HepG2 (cell line): ENCODE data around the gene DCTN2. TPM values are rescaled to one million over a fixed set of nuclear protein-coding genes. Genes with fewer than 3 reads are reported as not detected.

ENCODE experiments used
- BORCS8-MEF2B ChIP-seq: sonication (generic); formaldehyde crosslinking; IDR thresholded peaks from 2 replicates; pipeline ENCODE4 v1.8.0; 2022; ENCODE audit warnings: mild to moderate bottlenecking, missing genetic modification reagents
- FOXA3 ChIP-seq: IDR thresholded peaks from 2 replicates; pipeline ENCODE4 v1.6.1; 2016; ENCODE audit warnings: missing genetic modification reagents, missing compliant biosample characterization
- HIVEP1 ChIP-seq: sonication (generic); formaldehyde crosslinking; IDR thresholded peaks from 2 replicates; pipeline ENCODE4 v1.4.0; 2020; ENCODE audit warnings: mild to moderate bottlenecking, missing genetic modification reagents
- HMGA1 ChIP-seq: sonication (generic); formaldehyde crosslinking; conservative IDR thresholded peaks from 2 replicates; pipeline ENCODE4 v1.4.0; 2020; ENCODE audit warnings: missing genetic modification reagents
- MTF2 ChIP-seq: sonication (generic); formaldehyde crosslinking; IDR thresholded peaks from 2 replicates; pipeline ENCODE4 v1.5.0; 2020; ENCODE audit warnings: missing genetic modification reagents, borderline replicate concordance
- NRL ChIP-seq: sonication (generic); formaldehyde crosslinking; IDR thresholded peaks from 2 replicates; pipeline ENCODE4 v1.5.0; 2020; ENCODE audit warnings: missing genetic modification reagents, mild to moderate bottlenecking, moderate library complexity, borderline replicate concordance
- POLR2A ChIP-seq, 2 experiments: IDR thresholded peaks; 2 replicates each; pipeline ENCODE4 v1.6.1; 2011; ENCODE audit warnings: low read depth in 2 of 2, low read length in 2 of 2, mild to moderate bottlenecking in 1 of 2, moderate library complexity in 1 of 2; ENCODE audit not compliant: insufficient read depth in 1 of 2
- SIN3A ChIP-seq: IDR thresholded peaks from 2 replicates; pipeline ENCODE4 v1.6.1; 2011; ENCODE audit warnings: low read depth, mild to moderate bottlenecking, control low read depth, low read length, borderline replicate concordance
- SRY ChIP-seq: sonication (generic); formaldehyde crosslinking; IDR thresholded peaks from 2 replicates; pipeline ENCODE4 v1.8.0; 2022; ENCODE audit warnings: mild to moderate bottlenecking, missing genetic modification reagents
- TAF1 ChIP-seq: sonication (generic); formaldehyde crosslinking; IDR thresholded peaks from 2 replicates; pipeline ENCODE4 v1.4.0; 2020; ENCODE audit warnings: missing genetic modification reagents
- TCF12 ChIP-seq, 2 experiments: fragments of 450-650 bp in 1 of 2; sonication (generic) in 1 of 2; formaldehyde crosslinking in 1 of 2; IDR thresholded peaks; 2 replicates each; pipeline versions ENCODE4 v1.6.1 to v1.8.0; 2017 to 2022; ENCODE audit warnings: antibody characterized with exemption in 1 of 2, mild to moderate bottlenecking in 1 of 2, missing genetic modification reagents in 1 of 2, moderate library complexity in 1 of 2
- ZNF205 ChIP-seq: IDR thresholded peaks from 2 replicates; pipeline ENCODE4 v1.6.1; 2018; ENCODE audit warnings: missing biosample characterization, missing genetic modification reagents
- ZNF607 ChIP-seq: sonication (generic); formaldehyde crosslinking; IDR thresholded peaks from 2 replicates; pipeline ENCODE4 v1.5.1; 2020; ENCODE audit warnings: missing genetic modification reagents, mild to moderate bottlenecking, borderline replicate concordance
- polyA plus RNA-seq, 8 experiments: library from polyadenylated mRNA; depleted of rRNA in 3 of 8; stranded (reverse) in 7 of 8; unstranded in 1 of 8; fragments of >200 nt; fragmentation: Illumina TruSeq in 4 of 8; extraction: Trizol in 4 of 8; gene quantifications; 2 replicates each; pipeline versions ENCODE4 v1.2.1 to v1.2.3, GENCODE V29; 2011 to 2016; ENCODE audit warnings: low read depth in 4 of 8, missing spikeins in 1 of 8, mixed read lengths in 1 of 8; ENCODE audit not compliant: insufficient read depth in 1 of 8
- total RNA-seq, 5 experiments: library from RNA; depleted of rRNA; stranded (reverse); fragments of >200 nt; fragmentation: Illumina TruSeq; extraction: Trizol; gene quantifications; 2 replicates each; pipeline ENCODE4 v1.2.3, GENCODE V29; 2016; ENCODE audit warnings: low read depth in 1 of 5
- TF ChIP-seq, protein P1 (sequence below): sonication (generic); formaldehyde crosslinking; IDR thresholded peaks from 2 replicates; pipeline ENCODE4 v1.5.0; 2020; ENCODE audit warnings: mild to moderate bottlenecking, missing genetic modification reagents, borderline replicate concordance
- TF ChIP-seq, protein P2 (sequence below): sonication (generic); formaldehyde crosslinking; IDR thresholded peaks from 2 replicates; pipeline ENCODE4 v1.8.0; 2022; ENCODE audit warnings: mild to moderate bottlenecking, missing genetic modification reagents; ENCODE audit not compliant: insufficient replicate concordance
- TF ChIP-seq, protein P3 (sequence below): sonication (generic); formaldehyde crosslinking; conservative IDR thresholded peaks from 2 replicates; pipeline ENCODE4 v1.4.0; 2020; ENCODE audit warnings: missing genetic modification reagents

Gene DCTN2
- total and polyA plus RNA-seq, 2 of the 13 experiments (the other 11 are each of a cell fraction or from before 2014, with no cell fraction given): 72.0 to 77.4 TPM

DNA sequence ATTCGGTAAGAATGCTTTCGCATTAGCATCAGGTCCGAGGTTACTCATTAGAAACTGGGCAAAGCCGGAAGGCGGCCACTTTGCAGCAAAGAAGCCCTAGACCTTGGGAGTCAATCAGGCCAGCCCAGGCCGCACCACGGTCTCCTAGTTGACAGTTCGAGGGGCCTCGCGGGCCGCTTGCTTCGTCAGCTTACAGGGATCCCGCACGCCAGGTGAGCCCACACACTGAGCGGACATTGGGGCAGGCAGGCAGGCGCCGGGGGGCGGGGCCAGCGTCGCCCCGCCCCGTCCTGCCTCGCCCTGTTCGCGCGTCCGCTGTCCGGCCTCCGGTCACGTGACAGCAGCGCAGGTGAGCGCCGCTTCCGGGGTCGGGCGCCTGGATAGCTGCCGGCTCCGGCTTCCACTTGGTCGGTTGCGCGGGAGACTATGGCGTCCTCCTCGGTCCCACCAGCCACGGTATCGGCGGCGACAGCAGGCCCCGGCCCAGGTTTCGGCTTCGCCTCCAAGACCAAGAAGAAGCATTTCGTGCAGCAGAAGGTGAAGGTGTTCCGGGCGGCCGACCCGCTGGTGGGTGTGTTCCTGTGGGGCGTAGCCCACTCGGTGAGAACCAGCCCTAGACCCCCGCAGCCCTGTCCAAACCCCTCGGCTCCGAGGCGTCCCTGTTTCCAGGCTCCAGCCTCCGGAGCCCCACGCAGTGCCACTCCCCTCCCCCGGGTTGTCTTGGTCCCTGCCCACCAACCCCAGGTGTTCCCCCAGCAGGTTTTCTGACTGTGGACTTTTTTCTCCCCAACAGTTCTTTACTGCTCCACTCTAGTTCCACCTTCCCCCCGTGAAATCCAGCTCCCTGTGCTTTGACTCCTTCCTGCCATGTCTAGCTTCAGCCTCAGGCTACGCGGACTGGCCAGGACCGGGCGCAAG, 44.1 kb upstream of the DCTN2 start, which contains the start of gene PIP4K2C (continued):
- TF ChIP-seq, protein P1, sequence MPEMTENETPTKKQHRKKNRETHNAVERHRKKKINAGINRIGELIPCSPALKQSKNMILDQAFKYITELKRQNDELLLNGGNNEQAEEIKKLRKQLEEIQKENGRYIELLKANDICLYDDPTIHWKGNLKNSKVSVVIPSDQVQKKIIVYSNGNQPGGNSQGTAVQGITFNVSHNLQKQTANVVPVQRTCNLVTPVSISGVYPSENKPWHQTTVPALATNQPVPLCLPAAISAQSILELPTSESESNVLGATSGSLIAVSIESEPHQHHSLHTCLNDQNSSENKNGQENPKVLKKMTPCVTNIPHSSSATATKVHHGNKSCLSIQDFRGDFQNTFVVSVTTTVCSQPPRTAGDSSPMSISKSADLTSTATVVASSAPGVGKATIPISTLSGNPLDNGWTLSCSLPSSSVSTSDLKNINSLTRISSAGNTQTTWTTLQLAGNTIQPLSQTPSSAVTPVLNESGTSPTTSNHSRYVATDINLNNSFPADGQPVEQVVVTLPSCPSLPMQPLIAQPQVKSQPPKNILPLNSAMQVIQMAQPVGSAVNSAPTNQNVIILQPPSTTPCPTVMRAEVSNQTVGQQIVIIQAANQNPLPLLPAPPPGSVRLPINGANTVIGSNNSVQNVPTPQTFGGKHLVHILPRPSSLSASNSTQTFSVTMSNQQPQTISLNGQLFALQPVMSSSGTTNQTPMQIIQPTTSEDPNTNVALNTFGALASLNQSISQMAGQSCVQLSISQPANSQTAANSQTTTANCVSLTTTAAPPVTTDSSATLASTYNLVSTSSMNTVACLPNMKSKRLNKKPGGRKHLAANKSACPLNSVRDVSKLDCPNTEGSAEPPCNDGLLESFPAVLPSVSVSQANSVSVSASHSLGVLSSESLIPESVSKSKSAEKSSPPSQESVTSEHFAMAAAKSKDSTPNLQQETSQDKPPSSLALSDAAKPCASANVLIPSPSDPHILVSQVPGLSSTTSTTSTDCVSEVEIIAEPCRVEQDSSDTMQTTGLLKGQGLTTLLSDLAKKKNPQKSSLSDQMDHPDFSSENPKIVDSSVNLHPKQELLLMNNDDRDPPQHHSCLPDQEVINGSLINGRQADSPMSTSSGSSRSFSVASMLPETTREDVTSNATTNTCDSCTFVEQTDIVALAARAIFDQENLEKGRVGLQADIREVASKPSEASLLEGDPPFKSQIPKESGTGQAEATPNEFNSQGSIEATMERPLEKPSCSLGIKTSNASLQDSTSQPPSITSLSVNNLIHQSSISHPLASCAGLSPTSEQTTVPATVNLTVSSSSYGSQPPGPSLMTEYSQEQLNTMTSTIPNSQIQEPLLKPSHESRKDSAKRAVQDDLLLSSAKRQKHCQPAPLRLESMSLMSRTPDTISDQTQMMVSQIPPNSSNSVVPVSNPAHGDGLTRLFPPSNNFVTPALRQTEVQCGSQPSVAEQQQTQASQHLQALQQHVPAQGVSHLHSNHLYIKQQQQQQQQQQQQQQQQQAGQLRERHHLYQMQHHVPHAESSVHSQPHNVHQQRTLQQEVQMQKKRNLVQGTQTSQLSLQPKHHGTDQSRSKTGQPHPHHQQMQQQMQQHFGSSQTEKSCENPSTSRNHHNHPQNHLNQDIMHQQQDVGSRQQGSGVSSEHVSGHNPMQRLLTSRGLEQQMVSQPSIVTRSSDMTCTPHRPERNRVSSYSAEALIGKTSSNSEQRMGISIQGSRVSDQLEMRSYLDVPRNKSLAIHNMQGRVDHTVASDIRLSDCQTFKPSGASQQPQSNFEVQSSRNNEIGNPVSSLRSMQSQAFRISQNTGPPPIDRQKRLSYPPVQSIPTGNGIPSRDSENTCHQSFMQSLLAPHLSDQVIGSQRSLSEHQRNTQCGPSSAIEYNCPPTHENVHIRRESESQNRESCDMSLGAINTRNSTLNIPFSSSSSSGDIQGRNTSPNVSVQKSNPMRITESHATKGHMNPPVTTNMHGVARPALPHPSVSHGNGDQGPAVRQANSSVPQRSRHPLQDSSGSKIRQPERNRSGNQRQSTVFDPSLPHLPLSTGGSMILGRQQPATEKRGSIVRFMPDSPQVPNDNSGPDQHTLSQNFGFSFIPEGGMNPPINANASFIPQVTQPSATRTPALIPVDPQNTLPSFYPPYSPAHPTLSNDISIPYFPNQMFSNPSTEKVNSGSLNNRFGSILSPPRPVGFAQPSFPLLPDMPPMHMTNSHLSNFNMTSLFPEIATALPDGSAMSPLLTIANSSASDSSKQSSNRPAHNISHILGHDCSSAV (CRISPR knock-in tag): 0 out of 2 replicates have a peak, but pooled peaks have one; percentile 63
- TF ChIP-seq NRL (CRISPR knock-in tag) (peak; percentile 58; the same call in 1 of the 2 replicates), BORCS8-MEF2B (CRISPR knock-in tag) (no peak), ZNF205 (CRISPR knock-in tag) (peak; percentile 32; the same call in 1 of the 2 replicates), SIN3A (peak; percentile 89), ZNF607 (CRISPR knock-in tag) (0 out of 2 replicates have a peak, but pooled peaks have one; percentile 52), POLR2A (IDR thresholded peaks at IDR 0.05; ENCODE audit: insufficient read depth in 1 of 2, low read depth in 2 of 2, low read length in 2 of 2) (peak; percentile 58 to 73; a peak in 3 of 4 replicates), SRY (CRISPR knock-in tag) (0 out of 2 replicates have a peak, but pooled peaks have one; percentile 59), FOXA3 (CRISPR knock-in tag) (0 out of 2 replicates have a peak, but pooled peaks have one; percentile 6), HIVEP1 (CRISPR knock-in tag) (peak; percentile 40; the same call in 1 of the 2 replicates), MTF2 (CRISPR knock-in tag) (0 out of 2 replicates have a peak, but pooled peaks have one; percentile 49), TAF1 (CRISPR knock-in tag) (peak; percentile 67), HMGA1 (CRISPR knock-in tag) (no peak), TCF12 (IDR thresholded peaks at IDR 0.05) (no peak), TCF12 (CRISPR knock-in tag; IDR thresholded peaks at IDR 0.05) (peak; percentile 69; the same call in 1 of the 2 replicates)
- TF ChIP-seq, protein P2, sequence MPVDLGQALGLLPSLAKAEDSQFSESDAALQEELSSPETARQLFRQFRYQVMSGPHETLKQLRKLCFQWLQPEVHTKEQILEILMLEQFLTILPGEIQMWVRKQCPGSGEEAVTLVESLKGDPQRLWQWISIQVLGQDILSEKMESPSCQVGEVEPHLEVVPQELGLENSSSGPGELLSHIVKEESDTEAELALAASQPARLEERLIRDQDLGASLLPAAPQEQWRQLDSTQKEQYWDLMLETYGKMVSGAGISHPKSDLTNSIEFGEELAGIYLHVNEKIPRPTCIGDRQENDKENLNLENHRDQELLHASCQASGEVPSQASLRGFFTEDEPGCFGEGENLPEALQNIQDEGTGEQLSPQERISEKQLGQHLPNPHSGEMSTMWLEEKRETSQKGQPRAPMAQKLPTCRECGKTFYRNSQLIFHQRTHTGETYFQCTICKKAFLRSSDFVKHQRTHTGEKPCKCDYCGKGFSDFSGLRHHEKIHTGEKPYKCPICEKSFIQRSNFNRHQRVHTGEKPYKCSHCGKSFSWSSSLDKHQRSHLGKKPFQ (CRISPR knock-in tag): no peak
- TF ChIP-seq, protein P3, sequence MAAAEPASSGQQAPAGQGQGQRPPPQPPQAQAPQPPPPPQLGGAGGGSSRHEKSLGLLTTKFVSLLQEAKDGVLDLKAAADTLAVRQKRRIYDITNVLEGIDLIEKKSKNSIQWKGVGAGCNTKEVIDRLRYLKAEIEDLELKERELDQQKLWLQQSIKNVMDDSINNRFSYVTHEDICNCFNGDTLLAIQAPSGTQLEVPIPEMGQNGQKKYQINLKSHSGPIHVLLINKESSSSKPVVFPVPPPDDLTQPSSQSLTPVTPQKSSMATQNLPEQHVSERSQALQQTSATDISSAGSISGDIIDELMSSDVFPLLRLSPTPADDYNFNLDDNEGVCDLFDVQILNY (CRISPR knock-in tag): peak; percentile 80
